B cell (primary cell): ENCODE data around the gene POMT1.

Experiments used
- EZH2 ChIP-seq: IDR thresholded peaks from 2 replicates; pipeline ENCODE4 v1.6.1; 2012; ENCODE audit warnings: borderline replicate concordance, low read depth, mild to moderate bottlenecking, moderate library complexity, low read length; ENCODE audit not compliant: insufficient read depth, poor library complexity, severe bottlenecking
- TF ChIP-seq, protein P1 (sequence below): fragments of 200-600 bp; IDR thresholded peaks from one replicate; pipeline ENCODE4 v1.8.0; 2022; ENCODE audit warnings: antibody characterized with exemption, mild to moderate bottlenecking

GRCh38 chr9:131565369-131565768 is 62.7 kb downstream of the POMT1 start:
- TF ChIP-seq, protein P1, sequence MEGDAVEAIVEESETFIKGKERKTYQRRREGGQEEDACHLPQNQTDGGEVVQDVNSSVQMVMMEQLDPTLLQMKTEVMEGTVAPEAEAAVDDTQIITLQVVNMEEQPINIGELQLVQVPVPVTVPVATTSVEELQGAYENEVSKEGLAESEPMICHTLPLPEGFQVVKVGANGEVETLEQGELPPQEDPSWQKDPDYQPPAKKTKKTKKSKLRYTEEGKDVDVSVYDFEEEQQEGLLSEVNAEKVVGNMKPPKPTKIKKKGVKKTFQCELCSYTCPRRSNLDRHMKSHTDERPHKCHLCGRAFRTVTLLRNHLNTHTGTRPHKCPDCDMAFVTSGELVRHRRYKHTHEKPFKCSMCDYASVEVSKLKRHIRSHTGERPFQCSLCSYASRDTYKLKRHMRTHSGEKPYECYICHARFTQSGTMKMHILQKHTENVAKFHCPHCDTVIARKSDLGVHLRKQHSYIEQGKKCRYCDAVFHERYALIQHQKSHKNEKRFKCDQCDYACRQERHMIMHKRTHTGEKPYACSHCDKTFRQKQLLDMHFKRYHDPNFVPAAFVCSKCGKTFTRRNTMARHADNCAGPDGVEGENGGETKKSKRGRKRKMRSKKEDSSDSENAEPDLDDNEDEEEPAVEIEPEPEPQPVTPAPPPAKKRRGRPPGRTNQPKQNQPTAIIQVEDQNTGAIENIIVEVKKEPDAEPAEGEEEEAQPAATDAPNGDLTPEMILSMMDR, result no peak
- TF ChIP-seq EZH2, result no peak
